K562 (cell line): ENCODE measurements around the gene OSBPL3. TPM values are rescaled to one million over a fixed set of nuclear protein-coding genes. Genes with fewer than 3 reads are reported as not detected.

ENCODE experiments used
- ATF1 ChIP-seq, 2 experiments: fragments of 450-650 bp in 1 of 2; IDR thresholded peaks; 2 replicates each; pipeline ENCODE4 v1.6.1; 2016; ENCODE audit warnings: missing compliant biosample characterization in 1 of 2, missing genetic modification characterization in 1 of 2
- EZH2 ChIP-seq: IDR thresholded peaks from 2 replicates; pipeline ENCODE4 v1.6.1; 2012; ENCODE audit warnings: low read depth, mild to moderate bottlenecking, inconsistent platforms, low read length, borderline replicate concordance
- HMG20B ChIP-seq: fragments of 250-450 bp; sonication (Bioruptor Pico); IDR thresholded peaks from 2 replicates; pipeline ENCODE4 v1.5.0; 2021; ENCODE audit warnings: mild to moderate bottlenecking
- HNRNPH1 ChIP-seq: fragments of 200-400 bp; formaldehyde crosslinking; optimal IDR thresholded peaks from 2 replicates; pipeline ENCODE3; 2017; ENCODE audit warnings: low read depth, mild to moderate bottlenecking, low read length, moderate library complexity
- MCM5 ChIP-seq: fragments of 450-650 bp; IDR thresholded peaks from 2 replicates; pipeline ENCODE4 v1.6.1; 2016; ENCODE audit warnings: low read depth
- NCOA6 ChIP-seq: fragments of 450-650 bp; IDR thresholded peaks from 2 replicates; pipeline ENCODE4 v1.6.1; 2017; ENCODE audit warnings: mild to moderate bottlenecking
- NFE2 ChIP-seq: IDR thresholded peaks from 2 replicates; pipeline ENCODE4 v1.6.1; 2014; ENCODE audit warnings: antibody characterized with exemption, low read depth
- NR2C2 ChIP-seq, 2 experiments: fragments of 200-800 bp in 1 of 2; sonication (Bioruptor generic) in 1 of 2; sonication (generic) in 1 of 2; formaldehyde crosslinking in 1 of 2; IDR thresholded peaks; 2 replicates each; pipeline versions ENCODE4 v1.6.1 to v1.8.0; 2016 to 2022; ENCODE audit warnings: mild to moderate bottlenecking in 1 of 2, missing compliant biosample characterization in 1 of 2, missing genetic modification characterization in 1 of 2, missing genetic modification reagents in 1 of 2
- PPARD ChIP-seq: fragments of 250-450 bp; sonication (Bioruptor Pico); IDR thresholded peaks from 2 replicates; pipeline ENCODE4 v1.8.0; 2022; ENCODE audit warnings: inconsistent platforms, mild to moderate bottlenecking, moderate library complexity
- SMAD4 ChIP-seq: fragments of 250-450 bp; sonication (Bioruptor Pico); conservative IDR thresholded peaks from 2 replicates; pipeline ENCODE4 v1.8.0; 2021; ENCODE audit warnings: inconsistent platforms, mild to moderate bottlenecking, moderate library complexity
- TCFL5 ChIP-seq: fragments of 250-450 bp; sonication (Bioruptor Pico); conservative IDR thresholded peaks from 2 replicates; pipeline ENCODE4 v1.6.1; 2021; ENCODE audit warnings: mild to moderate bottlenecking, moderate library complexity, matching md5 sums
- TGIF2 ChIP-seq: sonication (generic); formaldehyde crosslinking; IDR thresholded peaks from 2 replicates; pipeline ENCODE4 v1.8.1; 2022; ENCODE audit warnings: mild to moderate bottlenecking, missing genetic modification reagents, moderate library complexity
- THRAP3 ChIP-seq: fragments of 450-650 bp; IDR thresholded peaks from 2 replicates; pipeline ENCODE4 v1.6.1; 2016; ENCODE audit warnings: mild to moderate bottlenecking, inconsistent platforms, borderline replicate concordance
- YBX1 ChIP-seq: fragments of 450-650 bp; IDR thresholded peaks from 2 replicates; pipeline ENCODE4 v1.7.1; 2016; ENCODE audit warnings: mild to moderate bottlenecking
- ZBTB17 ChIP-seq: fragments of 450-650 bp; formaldehyde crosslinking; IDR thresholded peaks from 2 replicates; pipeline ENCODE4 v1.4.0; 2020; ENCODE audit warnings: mild to moderate bottlenecking
- ZEB2 ChIP-seq: fragments of 450-650 bp; IDR thresholded peaks from 2 replicates; pipeline ENCODE4 v1.6.1; 2016
- ZKSCAN1 ChIP-seq: fragments of 150-350 bp; IDR thresholded peaks from 2 replicates; pipeline ENCODE4 v1.6.1; 2016; ENCODE audit warnings: low read depth, low read length
- ZNF134 ChIP-seq: fragments of 250-450 bp; sonication (Bioruptor Pico); conservative IDR thresholded peaks from 2 replicates; pipeline ENCODE4 v1.4.0; 2020
- ZNF146 ChIP-seq: IDR thresholded peaks from one replicate; pipeline ENCODE4 v1.6.1; 2018; ENCODE audit warnings: missing compliant biosample characterization; ENCODE audit not compliant: unreplicated experiment
- ZNF644 ChIP-seq: fragments of 200-800 bp; sonication (Bioruptor generic); IDR thresholded peaks from 2 replicates; pipeline ENCODE4 v1.6.1; 2016; ENCODE audit warnings: low read depth, missing genetic modification characterization, missing compliant biosample characterization
- polyA plus RNA-seq, 8 experiments: library from polyadenylated mRNA; depleted of rRNA in 4 of 8; stranded (reverse) in 5 of 8; unstranded in 3 of 8; fragments of >200 nt; fragmentation: Nextera tagmentation in 2 of 8; fragmentation: Illumina TruSeq in 1 of 8; extraction: Ambion mirVana in 2 of 8; extraction: Trizol in 1 of 8; gene quantifications; 2 replicates each; pipeline versions ENCODE4 v1.2.1 to v1.2.3, GENCODE V29; 2011 to 2014; ENCODE audit warnings: inconsistent platforms in 1 of 8, missing spikeins in 1 of 8
- total RNA-seq, 7 experiments: library from RNA; depleted of rRNA in 6 of 7; stranded (reverse); fragments of >200 nt in 6 of 7; fragmentation: Illumina TruSeq in 2 of 7; extraction: Trizol in 2 of 7; gene quantifications; 2 replicates each; pipeline versions ENCODE4 v1.2.1 to v1.2.3, GENCODE V29; 2011 to 2021; ENCODE audit warnings: low replicate concordance in 1 of 7
- TF ChIP-seq, protein P1 (sequence below): IDR thresholded peaks from 2 replicates; pipeline ENCODE4 v1.6.1; 2014; ENCODE audit warnings: antibody characterized with exemption
- TF ChIP-seq, protein P2 (sequence below): sonication (generic); formaldehyde crosslinking; IDR thresholded peaks from 2 replicates; pipeline ENCODE4 v1.8.1; 2022; ENCODE audit warnings: missing genetic modification reagents
- TF ChIP-seq, protein P3 (sequence below): fragments of 450-650 bp; IDR thresholded peaks from 2 replicates; pipeline ENCODE4 v1.7.1; 2018; ENCODE audit warnings: mild to moderate bottlenecking, low read depth; ENCODE audit not compliant: partially characterized antibody
- TF ChIP-seq, protein P4 (sequence below): fragments of 450-650 bp; IDR thresholded peaks from 2 replicates; pipeline ENCODE4 v1.6.1; 2016; ENCODE audit warnings: missing biosample characterization, missing genetic modification characterization

Gene OSBPL3
- total and polyA plus RNA-seq, 9 of the 15 experiments (the other 6 are each of a cell fraction or from before 2014, with no cell fraction given) = 4.8 to 37.2 (median 26.5) TPM

DNA sequence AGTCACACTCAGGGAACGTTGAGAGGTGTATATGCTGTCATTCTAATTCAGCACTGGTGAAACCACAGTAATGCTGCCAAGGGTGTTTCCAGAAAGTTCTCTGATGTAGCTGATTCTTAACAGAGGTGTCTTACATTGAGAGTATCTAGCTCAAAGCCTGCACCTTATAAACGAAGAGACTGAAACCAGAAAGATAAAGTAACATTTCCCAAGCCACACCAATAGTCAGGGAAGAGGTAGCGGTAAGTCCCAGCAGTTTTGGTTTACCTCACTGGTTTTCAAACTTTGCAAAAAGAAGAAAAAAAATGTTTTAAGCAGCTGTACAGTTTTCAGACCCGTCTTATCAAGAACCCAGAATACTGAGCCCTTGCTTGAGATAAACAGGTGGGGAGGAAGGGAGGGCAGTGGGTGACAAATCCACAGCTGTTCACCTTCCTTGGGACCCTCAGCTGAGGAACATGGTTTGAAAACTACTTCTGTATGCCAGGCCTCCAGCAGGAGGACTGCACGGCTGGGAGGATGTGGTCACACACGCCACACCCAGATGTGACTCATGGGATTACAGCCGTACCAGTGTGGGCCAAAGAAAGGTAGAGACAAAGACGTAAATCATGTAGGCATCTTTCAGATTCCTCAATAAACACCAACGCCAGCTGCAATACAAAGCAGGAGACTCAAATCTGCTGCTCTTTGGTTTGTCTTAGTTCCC, 158.8 kb downstream of the OSBPL3 start (continued):
- no peak for TF ChIP-seq NCOA6
- TF ChIP-seq, protein P1, sequence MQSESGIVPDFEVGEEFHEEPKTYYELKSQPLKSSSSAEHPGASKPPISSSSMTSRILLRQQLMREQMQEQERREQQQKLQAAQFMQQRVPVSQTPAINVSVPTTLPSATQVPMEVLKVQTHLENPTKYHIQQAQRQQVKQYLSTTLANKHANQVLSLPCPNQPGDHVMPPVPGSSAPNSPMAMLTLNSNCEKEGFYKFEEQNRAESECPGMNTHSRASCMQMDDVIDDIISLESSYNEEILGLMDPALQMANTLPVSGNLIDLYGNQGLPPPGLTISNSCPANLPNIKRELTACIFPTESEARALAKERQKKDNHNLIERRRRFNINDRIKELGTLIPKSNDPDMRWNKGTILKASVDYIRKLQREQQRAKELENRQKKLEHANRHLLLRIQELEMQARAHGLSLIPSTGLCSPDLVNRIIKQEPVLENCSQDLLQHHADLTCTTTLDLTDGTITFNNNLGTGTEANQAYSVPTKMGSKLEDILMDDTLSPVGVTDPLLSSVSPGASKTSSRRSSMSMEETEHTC = no peak
- TF ChIP-seq HMG20B (CRISPR knock-in tag) = no peak
- no peak for TF ChIP-seq HNRNPH1
- TF ChIP-seq SMAD4 = peak; percentile 46; the same call in 1 of the 2 replicates
- no peak for TF ChIP-seq NR2C2 (CRISPR knock-in tag; IDR thresholded peaks at IDR 0.05)
- TF ChIP-seq NR2C2 (tag; IDR thresholded peaks at IDR 0.05) = peak; percentile 68; the same call in 1 of the 2 replicates
- TF ChIP-seq TCFL5 (CRISPR knock-in tag) = no peak
- no peak for TF ChIP-seq ZNF134 (CRISPR knock-in tag)
- no peak for TF ChIP-seq YBX1
- TF ChIP-seq, protein P2, sequence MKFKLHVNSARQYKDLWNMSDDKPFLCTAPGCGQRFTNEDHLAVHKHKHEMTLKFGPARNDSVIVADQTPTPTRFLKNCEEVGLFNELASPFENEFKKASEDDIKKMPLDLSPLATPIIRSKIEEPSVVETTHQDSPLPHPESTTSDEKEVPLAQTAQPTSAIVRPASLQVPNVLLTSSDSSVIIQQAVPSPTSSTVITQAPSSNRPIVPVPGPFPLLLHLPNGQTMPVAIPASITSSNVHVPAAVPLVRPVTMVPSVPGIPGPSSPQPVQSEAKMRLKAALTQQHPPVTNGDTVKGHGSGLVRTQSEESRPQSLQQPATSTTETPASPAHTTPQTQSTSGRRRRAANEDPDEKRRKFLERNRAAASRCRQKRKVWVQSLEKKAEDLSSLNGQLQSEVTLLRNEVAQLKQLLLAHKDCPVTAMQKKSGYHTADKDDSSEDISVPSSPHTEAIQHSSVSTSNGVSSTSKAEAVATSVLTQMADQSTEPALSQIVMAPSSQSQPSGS (CRISPR knock-in tag) = no peak
- TF ChIP-seq NFE2 = peak; percentile 69
- no peak for TF ChIP-seq ZKSCAN1
- TF ChIP-seq, protein P3, sequence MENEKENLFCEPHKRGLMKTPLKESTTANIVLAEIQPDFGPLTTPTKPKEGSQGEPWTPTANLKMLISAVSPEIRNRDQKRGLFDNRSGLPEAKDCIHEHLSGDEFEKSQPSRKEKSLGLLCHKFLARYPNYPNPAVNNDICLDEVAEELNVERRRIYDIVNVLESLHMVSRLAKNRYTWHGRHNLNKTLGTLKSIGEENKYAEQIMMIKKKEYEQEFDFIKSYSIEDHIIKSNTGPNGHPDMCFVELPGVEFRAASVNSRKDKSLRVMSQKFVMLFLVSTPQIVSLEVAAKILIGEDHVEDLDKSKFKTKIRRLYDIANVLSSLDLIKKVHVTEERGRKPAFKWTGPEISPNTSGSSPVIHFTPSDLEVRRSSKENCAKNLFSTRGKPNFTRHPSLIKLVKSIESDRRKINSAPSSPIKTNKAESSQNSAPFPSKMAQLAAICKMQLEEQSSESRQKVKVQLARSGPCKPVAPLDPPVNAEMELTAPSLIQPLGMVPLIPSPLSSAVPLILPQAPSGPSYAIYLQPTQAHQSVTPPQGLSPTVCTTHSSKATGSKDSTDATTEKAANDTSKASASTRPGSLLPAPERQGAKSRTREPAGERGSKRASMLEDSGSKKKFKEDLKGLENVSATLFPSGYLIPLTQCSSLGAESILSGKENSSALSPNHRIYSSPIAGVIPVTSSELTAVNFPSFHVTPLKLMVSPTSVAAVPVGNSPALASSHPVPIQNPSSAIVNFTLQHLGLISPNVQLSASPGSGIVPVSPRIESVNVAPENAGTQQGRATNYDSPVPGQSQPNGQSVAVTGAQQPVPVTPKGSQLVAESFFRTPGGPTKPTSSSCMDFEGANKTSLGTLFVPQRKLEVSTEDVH = no peak
- no peak for TF ChIP-seq ZNF146 (CRISPR knock-in tag)
- no peak for TF ChIP-seq ATF1 (CRISPR knock-in tag; IDR thresholded peaks at IDR 0.05)
- TF ChIP-seq ATF1 (tag; IDR thresholded peaks at IDR 0.05) = peak; percentile 59
- no peak for TF ChIP-seq EZH2
- TF ChIP-seq, protein P4, sequence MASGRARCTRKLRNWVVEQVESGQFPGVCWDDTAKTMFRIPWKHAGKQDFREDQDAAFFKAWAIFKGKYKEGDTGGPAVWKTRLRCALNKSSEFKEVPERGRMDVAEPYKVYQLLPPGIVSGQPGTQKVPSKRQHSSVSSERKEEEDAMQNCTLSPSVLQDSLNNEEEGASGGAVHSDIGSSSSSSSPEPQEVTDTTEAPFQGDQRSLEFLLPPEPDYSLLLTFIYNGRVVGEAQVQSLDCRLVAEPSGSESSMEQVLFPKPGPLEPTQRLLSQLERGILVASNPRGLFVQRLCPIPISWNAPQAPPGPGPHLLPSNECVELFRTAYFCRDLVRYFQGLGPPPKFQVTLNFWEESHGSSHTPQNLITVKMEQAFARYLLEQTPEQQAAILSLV (tag) = no peak
- no peak for TF ChIP-seq THRAP3
- TF ChIP-seq ZNF644 (tag) = no peak
- peak; percentile 87 for TF ChIP-seq ZEB2
- no peak for TF ChIP-seq PPARD
- no peak for TF ChIP-seq MCM5
- TF ChIP-seq TGIF2 (CRISPR knock-in tag) = no peak
- no peak for TF ChIP-seq ZBTB17 (CRISPR knock-in tag)
